ENCODE measurements around the gene SSBP4. TPM values are rescaled to one million over a fixed set of nuclear protein-coding genes. Genes with fewer than 3 reads are reported as not detected.

The SSBP4 gene
- total and polyA plus RNA-seq, 4 donors, result 31.7 to 95.3 (median 72.4) TPM

GRCh38 chr19:18415178-18415867, 3.9 kb upstream of the SSBP4 start:
- Histone ChIP-seq H3K27me3 (ENCODE audit: control insufficient read depth in 3 of 3, insufficient read depth in 3 of 3, low read length in 2 of 3) (no peaks in the 10 kb centered on the region), H3K4me3 (no peak overlapping the region), H3K9me3 (ENCODE audit: control insufficient read depth in 4 of 4, insufficient read depth in 3 of 4, low read length in 3 of 4) (no peaks in the 10 kb centered on the region), H3K4me1 (ENCODE audit: control insufficient read depth in 5 of 5, insufficient read depth in 5 of 5, low read length in 5 of 5) (peaks cover 0 to 45% (median 37%) of the 10 kb centered on the region in 5 donors), H3K9ac (ENCODE audit: insufficient read depth in 1 of 2, low read length in 2 of 2) (peak overlapping the region in 1 of 2 donors; percentile 74), H3K36me3 (ENCODE audit: control insufficient read depth in 4 of 4, insufficient read depth in 4 of 4, low read length in 4 of 4) (no peaks in the 10 kb centered on the region), H3K27ac (ENCODE audit: low read depth in 1 of 2, low read length in 1 of 2) (peak overlapping the region; percentile 89 to 95)
- ATAC-seq (ENCODE audit: insufficient read depth, low FRiP score) (no peak), DNase-seq (peak; percentile 87 to 95 (median 89))
- WGBS, 2 donors, result 8 to 23% methylated on average over 24 to 25 of the region's 25 CpGs
- TF ChIP-seq, protein P1, sequence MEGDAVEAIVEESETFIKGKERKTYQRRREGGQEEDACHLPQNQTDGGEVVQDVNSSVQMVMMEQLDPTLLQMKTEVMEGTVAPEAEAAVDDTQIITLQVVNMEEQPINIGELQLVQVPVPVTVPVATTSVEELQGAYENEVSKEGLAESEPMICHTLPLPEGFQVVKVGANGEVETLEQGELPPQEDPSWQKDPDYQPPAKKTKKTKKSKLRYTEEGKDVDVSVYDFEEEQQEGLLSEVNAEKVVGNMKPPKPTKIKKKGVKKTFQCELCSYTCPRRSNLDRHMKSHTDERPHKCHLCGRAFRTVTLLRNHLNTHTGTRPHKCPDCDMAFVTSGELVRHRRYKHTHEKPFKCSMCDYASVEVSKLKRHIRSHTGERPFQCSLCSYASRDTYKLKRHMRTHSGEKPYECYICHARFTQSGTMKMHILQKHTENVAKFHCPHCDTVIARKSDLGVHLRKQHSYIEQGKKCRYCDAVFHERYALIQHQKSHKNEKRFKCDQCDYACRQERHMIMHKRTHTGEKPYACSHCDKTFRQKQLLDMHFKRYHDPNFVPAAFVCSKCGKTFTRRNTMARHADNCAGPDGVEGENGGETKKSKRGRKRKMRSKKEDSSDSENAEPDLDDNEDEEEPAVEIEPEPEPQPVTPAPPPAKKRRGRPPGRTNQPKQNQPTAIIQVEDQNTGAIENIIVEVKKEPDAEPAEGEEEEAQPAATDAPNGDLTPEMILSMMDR (IDR thresholded peaks at IDR 0.05; ENCODE audit: control extremely low read depth, extremely low read depth), result no peak

- 0 to 1% methylated on average over 42 to 44 of the region's 44 CpGs for WGBS, 2 donors
- Histone ChIP-seq H3K9me3 (ENCODE audit: control insufficient read depth in 4 of 4, insufficient read depth in 3 of 4, low read length in 3 of 4) (no peaks in the 10 kb centered on the region), H3K27me3 (ENCODE audit: control insufficient read depth in 3 of 3, insufficient read depth in 3 of 3, low read length in 2 of 3) (no peaks in the 10 kb centered on the region), H3K36me3 (ENCODE audit: control insufficient read depth in 4 of 4, insufficient read depth in 4 of 4, low read length in 4 of 4) (no peaks in the 10 kb centered on the region), H3K9ac (ENCODE audit: insufficient read depth in 1 of 2, low read length in 2 of 2) (peak overlapping the region; percentile 73 to 74), H3K27ac (ENCODE audit: low read depth in 1 of 2, low read length in 1 of 2) (peak overlapping the region; percentile 89 to 95), H3K4me1 (ENCODE audit: control insufficient read depth in 5 of 5, insufficient read depth in 5 of 5, low read length in 5 of 5) (peaks cover 0 to 57% (median 42%) of the 10 kb centered on the region in 5 donors), H3K4me3 (no peak overlapping the region)
- DNase-seq, result peak; percentile 97 to 98 (median 98)
- peak; percentile 33 for ATAC-seq (ENCODE audit: insufficient read depth, low FRiP score)
- TF ChIP-seq, protein P1 (IDR thresholded peaks at IDR 0.05; ENCODE audit: control extremely low read depth, extremely low read depth), result no peak
These were observed 2.4 kb upstream of the SSBP4 start for GRCh38 chr19:18416778-18417249.

GRCh38 chr19:18417250-18418028, 1.8 kb upstream of the SSBP4 start:
- DNase-seq, result peak; percentile 94 to 96 (median 95)
- no peak overlapping the region for H3K4me3 ChIP-seq
- H3K9me3 ChIP-seq (ENCODE audit: control insufficient read depth in 4 of 4, insufficient read depth in 3 of 4, low read length in 3 of 4), result no peaks in the 10 kb centered on the region
- no peaks in the 10 kb centered on the region for H3K27me3 ChIP-seq (ENCODE audit: control insufficient read depth in 3 of 3, insufficient read depth in 3 of 3, low read length in 2 of 3)
- peak overlapping the region in 1 of 2 donors; percentile 56 for H3K9ac ChIP-seq (ENCODE audit: insufficient read depth in 1 of 2, low read length in 2 of 2)
- no peaks in the 10 kb centered on the region for H3K36me3 ChIP-seq (ENCODE audit: control insufficient read depth in 4 of 4, insufficient read depth in 4 of 4, low read length in 4 of 4)
- TF ChIP-seq, protein P1 (IDR thresholded peaks at IDR 0.05; ENCODE audit: control extremely low read depth, extremely low read depth), result no peak
- ATAC-seq (ENCODE audit: insufficient read depth, low FRiP score), result peak; percentile 7
- H3K27ac ChIP-seq (ENCODE audit: low read depth in 1 of 2, low read length in 1 of 2), result peak overlapping the region; percentile 89 to 95
- peaks cover 0 to 57% (median 42%) of the 10 kb centered on the region in 5 donors for H3K4me1 ChIP-seq (ENCODE audit: control insufficient read depth in 5 of 5, insufficient read depth in 5 of 5, low read length in 5 of 5)
- 1% methylated on average over 39 to 53 of the region's 53 CpGs for whole genome bisulfite sequencing, 2 donors
